VCaP (cell line): ENCODE data around the gene IWS1.

ENCODE experiments used
- H3K27ac ChIP-seq: fragments of 450-650 bp; 2 replicates; pipeline ENCODE4 v1.5.1; 2017
- CTCF ChIP-seq: fragments of 450-650 bp; conservative IDR thresholded peaks from 2 replicates; pipeline ENCODE4 v1.5.1; 2017; ENCODE audit warnings: mild to moderate bottlenecking, moderate library complexity

Gene IWS1

GRCh38 chr2:127526132-127527000, at the start of gene IWS1:
Gene IWS1 (minus strand): TSS chr2:127526489. CDS start chr2:127526208, 281 bp downstream.
- H3K27ac ChIP-seq, result peak within 1 kb of the TSS; percentile 97
- TF ChIP-seq CTCF, result no peak; the same call in 1 of the 2 replicates

- TF ChIP-seq CTCF, result no peak
- H3K27ac ChIP-seq, result peak overlapping the region; percentile 94
These were observed 49.7 kb upstream of the IWS1 start for GRCh38 chr2:127575941-127576432.

GRCh38 chr2:127575185-127575765, 49.0 kb upstream of the IWS1 start:
- TF ChIP-seq CTCF, result no peak
- H3K27ac ChIP-seq, result peak overlapping the region; percentile 94; the same call in 1 of the 2 replicates

GRCh38 chr2:127574656-127575055, 48.4 kb upstream of the IWS1 start:
- no peak for TF ChIP-seq CTCF
- H3K27ac ChIP-seq, result peak overlapping the region; percentile 94

- TF ChIP-seq CTCF, result no peak
- H3K27ac ChIP-seq, result peak overlapping the region; percentile 94
These were observed 47.5 kb upstream of the IWS1 start for GRCh38 chr2:127573771-127574170.

GRCh38 chr2:127573298-127573697, 47.0 kb upstream of the IWS1 start:
- peak overlapping the region; percentile 94 for H3K27ac ChIP-seq
- no peak for TF ChIP-seq CTCF

GRCh38 chr2:127572841-127573240, 46.6 kb upstream of the IWS1 start:
- no peak for TF ChIP-seq CTCF

GRCh38 chr2:127572352-127572751, 46.1 kb upstream of the IWS1 start:
- peak overlapping the region; percentile 94 for H3K27ac ChIP-seq

More at GRCh38 chr2:127572841-127573240, 46.6 kb upstream of the IWS1 start:
- H3K27ac ChIP-seq, result peak overlapping the region; percentile 94
